ENCODE results near the gene SLC25A29.

DNA sequence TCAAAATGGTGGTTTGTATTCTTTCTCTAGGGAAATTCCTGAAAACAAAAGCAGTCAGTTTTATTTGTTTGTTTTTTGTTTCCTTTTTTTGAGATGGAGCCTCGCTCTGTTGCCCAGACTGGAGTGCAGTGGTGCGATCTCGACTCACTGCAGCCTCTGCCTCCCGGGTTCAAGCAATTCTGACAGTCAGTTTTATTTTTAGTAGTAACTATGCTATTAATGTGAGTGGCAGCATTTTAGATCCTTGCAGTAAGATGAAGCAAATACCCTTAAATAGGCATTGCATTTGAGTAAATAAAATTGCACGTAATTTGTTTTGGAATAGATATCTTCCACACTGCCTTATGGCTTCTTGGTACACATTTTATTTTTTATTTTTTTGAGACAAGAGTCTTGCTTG lies 43.7 kb downstream of the SLC25A29 start:
- no peak for TF ChIP-seq POLR2A (IDR thresholded peaks at IDR 0.05; ENCODE audit: extremely low read depth, insufficient read length)
- TF ChIP-seq CTCF (IDR thresholded peaks at IDR 0.05; ENCODE audit: low read depth, low read length), result no peak
- TF ChIP-seq MAX (IDR thresholded peaks at IDR 0.05; ENCODE audit: low read depth, low read length), result no peak
- TF ChIP-seq MYC (IDR thresholded peaks at IDR 0.05; ENCODE audit: low read depth, low read length), result no peak
